Body of pancreas (tissue), 4 donors: ENCODE results near the gene NFKB1.

Source experiments
- POLR2A ChIP-seq, 3 donors: fragments of 450-650 bp; IDR thresholded peaks; one replicate each; pipeline ENCODE4 v1.6.1; 2016; ENCODE audit warnings: antibody characterized with exemption in 3 of 3, mild to moderate bottlenecking in 2 of 3
- TF ChIP-seq, protein P1 (sequence below), 7 experiments: fragments of 450-650 bp in 4 of 7; fragments of 200-600 bp in 3 of 7; sonication (generic) in 3 of 7; IDR thresholded peaks; one replicate each; pipeline ENCODE4 v1.5.1; 2016 to 2019; ENCODE audit warnings: antibody characterized with exemption in 7 of 7

DNA sequence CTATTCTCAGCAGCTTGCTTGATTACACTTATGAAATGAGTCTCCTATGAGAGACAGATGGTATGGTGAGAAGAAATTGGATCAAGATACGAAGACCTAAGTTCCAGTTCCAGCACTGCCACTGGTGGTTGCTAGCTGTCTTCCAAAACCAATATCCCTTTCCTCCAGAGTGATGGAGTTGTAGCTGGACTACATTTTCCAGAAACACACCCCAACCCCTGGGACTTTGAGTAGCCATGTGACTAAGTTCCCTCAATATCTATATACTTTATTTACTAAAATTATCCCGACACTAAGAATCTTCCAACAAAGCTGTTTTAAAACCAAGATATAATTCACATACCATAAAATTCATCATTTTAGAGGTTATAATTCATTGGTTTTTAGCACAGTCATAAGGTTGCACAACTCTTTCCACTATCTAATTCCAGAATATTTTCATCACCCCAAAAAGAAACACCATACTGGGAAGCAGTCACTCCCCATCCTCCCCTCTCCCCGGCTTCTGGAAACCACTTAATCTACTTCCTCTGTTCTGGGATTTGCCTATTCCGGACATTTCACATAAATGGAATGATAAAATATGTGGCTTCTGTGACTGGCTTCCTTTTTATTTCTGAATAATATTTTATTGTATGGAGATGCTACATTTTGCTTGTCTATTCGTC lies 141.6 kb downstream of the NFKB1 start:
- TF ChIP-seq, protein P1, sequence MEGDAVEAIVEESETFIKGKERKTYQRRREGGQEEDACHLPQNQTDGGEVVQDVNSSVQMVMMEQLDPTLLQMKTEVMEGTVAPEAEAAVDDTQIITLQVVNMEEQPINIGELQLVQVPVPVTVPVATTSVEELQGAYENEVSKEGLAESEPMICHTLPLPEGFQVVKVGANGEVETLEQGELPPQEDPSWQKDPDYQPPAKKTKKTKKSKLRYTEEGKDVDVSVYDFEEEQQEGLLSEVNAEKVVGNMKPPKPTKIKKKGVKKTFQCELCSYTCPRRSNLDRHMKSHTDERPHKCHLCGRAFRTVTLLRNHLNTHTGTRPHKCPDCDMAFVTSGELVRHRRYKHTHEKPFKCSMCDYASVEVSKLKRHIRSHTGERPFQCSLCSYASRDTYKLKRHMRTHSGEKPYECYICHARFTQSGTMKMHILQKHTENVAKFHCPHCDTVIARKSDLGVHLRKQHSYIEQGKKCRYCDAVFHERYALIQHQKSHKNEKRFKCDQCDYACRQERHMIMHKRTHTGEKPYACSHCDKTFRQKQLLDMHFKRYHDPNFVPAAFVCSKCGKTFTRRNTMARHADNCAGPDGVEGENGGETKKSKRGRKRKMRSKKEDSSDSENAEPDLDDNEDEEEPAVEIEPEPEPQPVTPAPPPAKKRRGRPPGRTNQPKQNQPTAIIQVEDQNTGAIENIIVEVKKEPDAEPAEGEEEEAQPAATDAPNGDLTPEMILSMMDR (IDR thresholded peaks at IDR 0.05) = no peak
- TF ChIP-seq POLR2A (IDR thresholded peaks at IDR 0.05) = no peak
